Stimulated activated CD8-positive, alpha-beta memory T cell treated with anti-CD3 and anti-CD28 coated beads, Interleukin-7, amount 100 ng/mL, for 48 hours (primary cell): ENCODE data around the gene MAPK12.

ENCODE experiments used
- DNase-seq, 2 donors: peaks; one replicate each; pipeline ENCODE4 v3.0.0-alpha.2; 2020; ENCODE audit warnings: low read depth in 1 of 2; ENCODE audit errors: extremely low read depth in 1 of 2

MAPK12 gene

DNA sequence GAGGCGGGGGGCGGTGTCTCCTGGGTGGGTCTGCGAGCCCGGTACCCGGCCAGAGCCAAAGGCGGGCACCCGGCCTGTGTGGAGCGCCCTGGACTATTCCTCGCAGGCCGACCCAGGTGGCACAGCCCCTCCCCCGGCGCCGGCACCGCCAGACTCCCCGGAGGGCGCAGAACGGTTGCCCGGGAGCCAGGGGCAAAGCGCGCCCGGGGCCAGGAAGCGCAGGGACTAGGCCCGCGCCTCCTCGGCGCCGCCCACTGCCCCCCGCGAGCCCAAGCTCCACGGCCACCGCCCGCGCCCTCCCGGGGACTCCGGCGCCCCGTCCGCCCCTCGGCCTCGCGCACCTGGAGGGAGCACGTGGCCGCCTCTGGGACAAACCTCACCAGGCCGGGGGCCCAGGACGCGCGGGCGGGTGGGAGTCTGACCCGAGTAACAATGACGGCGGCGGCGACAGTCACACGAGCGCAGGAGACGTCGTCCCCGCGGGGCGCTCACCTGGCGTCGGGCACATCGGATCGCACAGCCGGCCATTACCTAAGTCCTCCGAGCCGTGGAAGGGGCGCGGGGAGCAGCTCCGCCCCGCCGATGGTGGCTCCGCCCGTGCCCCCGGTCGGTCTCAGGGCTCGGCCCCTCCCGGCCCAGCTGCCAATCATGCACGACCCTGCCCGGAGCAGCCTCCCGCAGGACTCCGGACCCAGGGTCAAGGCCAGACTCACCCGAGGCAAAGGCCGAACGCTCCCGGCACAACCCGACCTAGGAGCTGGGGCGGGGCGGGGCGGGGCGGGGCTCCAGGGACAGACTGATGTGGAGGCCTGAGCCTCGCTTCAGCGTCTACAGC is 38.5 kb upstream of the MAPK12 start:
- DNase-seq = no peak

GRCh38 chr22:50298937-50299784 is 37.7 kb upstream of the MAPK12 start:
- no peak for DNase-seq

GRCh38 chr22:50298266-50298637 is 36.8 kb upstream of the MAPK12 start:
- no peak for DNase-seq

DNA sequence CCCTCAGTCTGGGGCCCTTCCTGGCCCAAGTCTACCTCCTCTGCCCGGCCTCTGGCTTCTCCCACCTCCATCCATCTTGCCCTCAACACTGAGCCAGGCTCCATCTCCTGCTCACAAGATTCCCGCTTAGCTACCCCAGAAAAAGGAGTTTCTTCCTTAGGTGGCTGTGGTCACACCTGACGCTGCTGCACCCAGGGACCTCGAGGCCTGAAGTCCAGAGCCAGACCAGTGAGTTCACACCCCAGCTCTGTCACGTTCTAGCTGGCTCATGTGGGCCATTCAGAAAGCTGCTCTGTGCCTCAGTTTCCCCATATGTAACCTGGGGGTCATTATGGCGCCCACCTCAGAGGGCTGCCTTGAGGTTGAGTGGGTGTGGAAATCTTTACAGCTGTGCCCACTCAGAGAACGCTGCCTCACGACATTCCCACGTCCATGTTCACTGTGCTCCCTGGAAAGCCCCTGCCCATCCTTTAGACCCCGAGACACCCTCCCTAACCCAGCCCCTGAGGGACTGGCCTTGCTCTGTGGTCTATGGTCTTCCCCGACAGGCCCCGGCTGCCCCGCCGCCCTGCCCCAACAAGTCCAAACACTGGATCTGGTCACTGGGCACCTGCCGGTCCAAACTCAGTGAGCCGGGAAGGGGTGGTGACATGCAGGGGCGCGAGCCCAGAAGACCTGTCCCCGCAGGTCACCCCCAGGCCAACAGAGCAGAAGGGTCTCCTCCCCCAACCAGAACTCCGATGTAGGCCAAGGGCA is 36.2 kb upstream of the MAPK12 start:
- DNase-seq = no peak

DNA sequence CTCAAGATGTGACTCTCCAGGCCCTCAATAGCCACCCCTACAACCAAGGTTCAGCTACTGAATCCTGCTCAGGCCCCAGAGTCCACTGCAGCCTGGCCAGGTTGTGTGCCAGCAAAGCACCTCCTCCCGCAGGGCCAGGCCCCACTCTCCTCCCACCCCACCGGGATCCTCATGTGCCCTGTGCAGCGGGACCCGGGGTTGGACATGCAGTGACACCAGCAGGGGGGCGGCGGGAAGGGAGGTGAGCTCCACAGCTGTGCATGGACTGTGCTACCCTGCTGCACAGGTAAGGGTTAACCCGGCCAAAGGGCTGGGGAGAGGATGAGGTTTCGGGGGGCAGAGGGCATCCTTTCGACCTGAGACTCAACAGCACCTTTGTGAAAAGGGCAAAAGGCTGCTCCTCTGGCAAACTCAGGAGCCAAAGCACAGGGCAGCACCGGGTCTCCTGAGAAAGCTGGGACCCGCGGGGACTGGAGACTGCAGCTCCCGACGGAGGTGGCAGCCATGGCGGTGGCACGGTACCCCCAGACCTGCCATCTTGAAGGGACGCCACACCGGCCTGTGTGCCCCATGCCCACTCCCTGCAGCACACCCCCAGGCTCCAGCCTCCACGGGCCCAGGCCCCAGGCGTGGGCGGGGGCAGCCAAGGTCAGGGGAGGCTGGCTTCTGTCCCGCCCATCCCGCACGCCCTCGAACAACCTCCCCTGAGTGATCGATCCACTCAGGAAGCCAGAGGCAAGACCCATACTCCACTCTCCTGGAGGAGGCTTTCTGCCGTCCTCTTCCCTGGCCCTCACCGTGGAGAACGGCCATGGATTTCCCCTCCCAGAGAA is 35.4 kb upstream of the MAPK12 start:
- no peak for DNase-seq

DNA sequence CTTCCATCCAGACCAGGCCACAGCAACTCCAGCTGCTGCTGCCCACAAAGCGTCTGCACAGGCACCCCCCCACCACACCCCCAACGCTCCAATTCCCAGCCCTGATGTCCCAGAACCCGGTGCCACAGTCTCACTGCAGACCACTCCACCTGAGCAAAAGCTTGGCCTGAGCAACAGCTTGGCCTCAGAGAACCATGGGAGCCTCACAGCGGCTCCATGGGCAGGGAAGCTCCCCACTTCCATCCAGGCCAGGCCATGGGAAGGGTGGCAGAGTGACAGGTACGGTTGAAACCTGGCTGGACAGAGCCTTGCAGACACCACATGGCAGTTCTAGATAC is 32.8 kb upstream of the MAPK12 start:
- no peak for DNase-seq

- no peak for DNase-seq
Measured at GRCh38 chr22:50293441-50294318, 32.2 kb upstream of the MAPK12 start.

DNA sequence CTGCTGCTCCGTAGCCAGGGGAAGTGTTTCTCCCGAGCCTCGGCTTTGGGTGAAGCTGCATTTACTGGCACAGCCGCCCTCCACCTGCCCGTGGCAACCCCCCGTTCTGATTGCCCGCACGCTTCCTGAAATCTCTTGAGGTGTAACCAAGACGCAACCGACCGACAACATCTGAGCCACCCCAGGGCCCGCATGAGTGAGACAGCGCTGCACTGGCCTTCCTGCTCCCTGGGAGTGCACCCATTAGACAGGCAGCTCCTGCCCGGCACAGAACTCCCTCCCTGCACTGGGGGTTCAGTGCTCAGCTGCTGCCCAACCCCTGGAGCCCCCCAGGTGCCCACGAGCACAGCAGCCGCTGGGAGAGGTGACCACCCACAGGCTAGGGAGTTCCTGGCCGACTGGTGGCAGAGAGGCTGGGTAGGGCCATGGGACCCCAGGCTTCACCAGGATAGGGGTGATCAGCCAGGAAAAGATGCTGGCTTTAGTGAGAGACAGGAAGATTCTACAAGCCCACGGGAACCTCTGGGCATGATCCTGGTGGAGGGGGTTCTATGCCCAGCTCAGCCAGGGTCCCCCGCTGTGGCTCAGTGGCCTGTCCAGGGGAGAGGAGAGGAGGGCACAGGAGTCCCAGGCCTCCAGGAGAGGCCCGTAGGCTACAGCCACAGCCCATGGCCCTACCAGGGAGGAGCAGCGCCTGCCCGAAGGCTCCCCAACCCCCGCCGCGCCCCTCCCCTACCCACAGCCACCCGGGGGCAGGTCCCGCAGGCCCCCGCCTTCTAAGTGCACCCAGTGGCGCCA is 31.4 kb upstream of the MAPK12 start:
- no peak for DNase-seq

- DNase-seq = no peak
Measured at GRCh38 chr22:50289942-50290630, 28.6 kb upstream of the MAPK12 start.

DNA sequence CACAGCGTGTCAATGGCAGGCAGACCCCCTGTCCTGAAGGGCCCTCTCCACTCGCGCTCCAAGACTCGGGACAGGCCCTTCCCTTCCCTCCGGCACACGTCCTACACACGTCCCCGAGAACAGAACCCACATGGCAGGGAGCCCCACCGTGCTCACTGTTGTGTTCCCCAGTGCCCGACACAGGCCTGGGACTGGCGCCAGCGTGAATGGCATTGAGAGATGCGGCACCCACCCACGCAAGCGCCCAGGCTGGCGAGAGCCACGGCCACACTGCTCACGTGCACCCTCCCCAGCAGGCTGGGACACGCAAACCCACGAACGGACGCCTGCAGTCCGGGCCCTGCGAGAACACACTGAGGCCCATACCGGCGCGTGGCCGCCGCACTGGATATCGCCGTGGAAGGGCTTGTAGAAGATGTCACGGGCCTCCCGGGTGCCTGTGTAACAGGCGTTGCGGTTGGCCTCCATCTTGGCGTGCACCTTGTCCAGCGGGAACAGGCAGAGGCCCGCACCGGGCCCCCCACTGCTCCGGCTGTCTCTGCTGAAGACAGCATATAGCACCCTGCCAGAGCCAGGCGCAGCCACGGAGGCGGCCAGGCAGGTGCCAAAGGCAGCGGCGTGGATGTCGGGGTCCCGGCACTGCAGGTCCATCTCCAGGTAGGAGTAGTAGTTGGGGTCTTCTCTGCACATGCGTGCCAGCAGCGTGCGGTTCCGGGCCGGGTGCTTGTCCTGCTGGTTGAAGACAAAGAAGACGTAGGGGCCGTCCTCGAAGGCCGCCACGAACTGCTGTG is 27.9 kb upstream of the MAPK12 start:
- no peak for DNase-seq

- no peak for DNase-seq
Measured at GRCh38 chr22:50287731-50288130, 26.2 kb upstream of the MAPK12 start.

DNA sequence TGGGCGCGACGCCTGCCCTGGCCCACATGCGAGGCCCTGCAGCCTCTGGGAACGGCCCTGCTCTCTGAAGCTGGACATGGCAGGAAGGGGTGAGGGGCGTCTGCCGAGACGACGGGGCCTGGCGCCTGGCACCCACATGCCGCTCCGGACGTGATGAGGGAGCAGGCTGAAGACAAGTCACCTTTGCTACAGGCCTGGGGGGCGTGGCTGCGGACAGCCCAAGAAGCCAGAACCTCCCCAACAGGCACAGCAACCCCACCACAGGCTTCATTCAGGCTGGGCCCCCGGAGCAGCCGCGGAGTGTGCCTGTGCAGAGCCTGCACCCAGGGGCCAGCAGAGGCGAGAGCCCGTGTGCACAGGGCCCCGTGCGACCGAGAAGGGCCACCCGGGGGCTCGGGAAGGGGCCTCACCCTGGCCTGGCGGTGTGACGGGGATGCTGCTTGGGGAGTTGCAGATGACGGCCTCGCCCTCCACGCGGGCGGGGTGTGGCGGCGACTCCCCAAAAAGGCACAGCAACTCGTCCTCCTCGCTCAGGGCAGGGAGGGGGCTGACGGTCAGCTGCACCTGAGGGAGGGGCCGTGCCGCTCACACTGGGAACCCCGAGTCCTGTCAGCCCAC is 25.3 kb upstream of the MAPK12 start:
- no peak for DNase-seq

DNA sequence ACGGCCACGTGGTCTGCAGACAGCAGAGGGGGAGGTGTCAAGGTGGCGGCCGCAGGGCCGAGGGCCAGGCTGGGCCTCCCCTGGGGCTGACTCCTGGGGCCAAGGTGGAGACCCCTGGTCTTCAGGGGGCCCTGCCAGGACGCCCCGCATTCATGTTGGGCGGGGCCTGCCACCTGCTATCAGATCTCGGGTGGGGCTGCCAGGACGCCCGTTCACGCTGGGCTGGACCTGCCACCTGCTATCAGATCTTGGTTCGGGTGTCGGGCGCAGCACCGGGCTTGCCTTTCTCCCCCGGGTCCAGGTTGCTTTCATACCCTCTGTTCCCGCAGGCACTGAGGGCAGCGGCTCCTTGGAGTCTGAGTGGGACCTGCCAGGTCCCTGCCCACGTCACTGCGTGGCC is 24.8 kb upstream of the MAPK12 start:
- DNase-seq = no peak

DNA sequence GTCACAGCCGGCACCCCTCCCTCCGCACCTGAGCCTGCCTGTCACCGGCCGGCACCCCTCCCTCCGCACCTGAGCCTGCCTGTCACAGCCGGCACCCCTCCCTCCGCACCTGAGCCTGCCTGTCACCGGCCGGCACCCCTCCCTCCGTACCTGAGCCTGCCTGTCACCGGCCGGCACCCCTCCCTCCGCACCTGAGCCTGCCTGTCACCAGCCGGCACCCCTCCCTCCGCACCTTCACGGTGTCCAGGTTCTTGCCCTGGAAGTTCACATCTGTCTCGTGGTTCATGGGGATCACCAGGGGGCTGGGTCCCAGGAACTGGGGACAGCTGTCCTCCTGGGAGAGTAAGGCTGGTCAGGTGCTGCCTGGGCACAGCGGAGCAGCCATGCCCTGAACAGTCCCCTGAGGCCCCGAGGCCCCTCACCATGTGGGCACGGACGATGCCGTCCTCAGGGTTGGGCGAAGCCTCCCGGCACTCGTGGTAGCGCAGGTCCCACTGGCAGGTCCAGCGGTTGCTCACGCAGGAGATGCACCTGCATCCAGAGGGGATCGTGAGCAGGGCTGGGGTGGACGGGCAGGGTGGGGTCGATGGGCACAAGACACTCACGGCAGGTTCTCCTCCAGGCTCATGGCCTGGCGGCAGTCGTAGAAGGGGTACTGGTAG is 24.2 kb upstream of the MAPK12 start:
- DNase-seq = no peak

DNA sequence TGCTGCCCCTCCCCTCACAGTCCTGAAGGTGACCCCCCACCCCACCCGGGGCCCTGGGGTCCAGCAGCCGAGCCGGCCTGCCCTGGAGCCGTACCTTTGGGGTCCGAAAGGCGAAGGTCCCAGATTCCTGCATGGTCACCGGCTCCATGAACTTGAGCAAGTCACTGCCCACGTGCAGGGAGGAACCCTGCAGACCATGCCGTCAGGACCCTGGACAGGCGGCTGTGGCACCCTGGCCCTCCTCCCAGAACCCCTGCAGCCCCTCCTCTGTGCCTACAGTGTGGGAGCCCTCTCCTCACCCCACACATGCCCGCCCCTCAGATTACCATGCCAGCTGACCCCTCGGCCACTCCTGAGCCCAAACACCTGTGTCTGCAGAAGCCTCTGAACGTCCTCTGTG is 23.0 kb upstream of the MAPK12 start:
- no peak for DNase-seq

- DNase-seq = no peak
Measured at GRCh38 chr22:50283821-50284220, 22.3 kb upstream of the MAPK12 start.
